Endothelial cell of umbilical vein (primary cell): ENCODE data around the gene BPIFB3. TPM values are rescaled to one million over a fixed set of nuclear protein-coding genes. Genes with fewer than 3 reads are reported as not detected.

Source experiments
- BruUV-seq: library from RNA; stranded (reverse); fragments of 400-500 nt; replicated peaks from 2 replicates; lab custom pipeline; 2021; lab: Mats Ljungman, UMichigan
- CTCF ChIA-PET: fragments of 300-600, 350-600 bp; sonication (Branson Sonifier 250); formaldehyde crosslinking; loops from one replicate; lab custom pipeline; 2021; ENCODE audit warnings: antibody characterized with exemption, inconsistent platforms; lab: Charles Lee
- POLR2A ChIA-PET: fragments of 300-600, 350-600 bp; sonication (Branson Sonifier 250); formaldehyde crosslinking; loops from one replicate; lab custom pipeline; 2021; ENCODE audit warnings: antibody characterized with exemption, inconsistent platforms; lab: Charles Lee
- DNase-seq: peaks from one replicate; pipeline ENCODE4 v3.0.0-alpha.2; 2011; ENCODE audit warnings: low read depth, low spot score
- FAIRE-seq: peaks from 2 replicates; lab custom pipeline; 2011; peaks lifted over from hg19 to GRCh38; lab: Jason Lieb, UNC
- H2AFZ ChIP-seq: 2 replicates; pipeline ENCODE4 v1.6.0; 2012; ENCODE audit warnings: low read depth, low read length, control low read depth, inconsistent platforms
- H3K27ac ChIP-seq: 2 replicates; pipeline ENCODE4 v1.5.1; 2011; ENCODE audit warnings: low read depth, mild to moderate bottlenecking, control low read depth, low read length, moderate library complexity; ENCODE audit not compliant: insufficient read depth
- H3K27me3 ChIP-seq, 2 experiments: 2 replicates each; pipeline versions ENCODE4 v1.6.0 to v1.6.1; 2011; ENCODE audit warnings: low read length in 2 of 2, mixed read lengths in 1 of 2; ENCODE audit not compliant: control insufficient read depth in 2 of 2, insufficient read depth in 2 of 2
- H3K36me3 ChIP-seq, 2 experiments: 2 replicates in 1 of 2; 3 replicates in 1 of 2; pipeline ENCODE4 v1.5.1; 2011; ENCODE audit warnings: low read length in 2 of 2, mild to moderate bottlenecking in 1 of 2, moderate library complexity in 1 of 2; ENCODE audit not compliant: control insufficient read depth in 2 of 2, insufficient read depth in 2 of 2; ENCODE audit errors: extremely low read depth in 1 of 2
- H3K4me1 ChIP-seq: 3 replicates; pipeline ENCODE4 v1.5.1; 2011; ENCODE audit warnings: mild to moderate bottlenecking, low read length; ENCODE audit not compliant: control insufficient read depth, insufficient read depth; ENCODE audit errors: extremely low read depth
- H3K4me2 ChIP-seq: 2 replicates; pipeline ENCODE4 v1.6.1; 2011; ENCODE audit warnings: low read length, control low read depth, mixed read lengths; ENCODE audit not compliant: insufficient read depth
- H3K4me3 ChIP-seq, 3 experiments: fragments of 200-600 bp in 1 of 3; sonication (generic), shearing (Covaris generic) in 1 of 3; replicated peaks in 1 of 3; 2 replicates each; pipeline ENCODE4 v1.5.1; 2011 to 2016; ENCODE audit warnings: control low read depth in 3 of 3, low read length in 3 of 3, mild to moderate bottlenecking in 2 of 3, inconsistent platforms in 1 of 3, low read depth in 1 of 3, moderate library complexity in 1 of 3; ENCODE audit not compliant: insufficient read depth in 1 of 3
- H3K79me2 ChIP-seq: 2 replicates; pipeline ENCODE4 v1.6.0; 2012; ENCODE audit warnings: low read length, inconsistent platforms; ENCODE audit not compliant: control insufficient read depth, insufficient read depth
- H3K9ac ChIP-seq: replicated peaks from 2 replicates; pipeline ENCODE3; 2011; ENCODE audit warnings: low read length, control low read depth; ENCODE audit not compliant: insufficient read depth; ENCODE audit errors: extremely low read depth
- H3K9me1 ChIP-seq: replicated peaks from 3 replicates; pipeline ENCODE4 v1.6.0; 2011; ENCODE audit warnings: mild to moderate bottlenecking, low read length; ENCODE audit not compliant: control insufficient read depth, insufficient read depth; ENCODE audit errors: extremely low read depth
- H3K9me3 ChIP-seq: replicated peaks from 2 replicates; pipeline ENCODE4 v1.5.1; 2012; ENCODE audit warnings: low read length, inconsistent platforms; ENCODE audit not compliant: control insufficient read depth, insufficient read depth
- H4K20me1 ChIP-seq: replicated peaks from 2 replicates; pipeline ENCODE3; 2011; ENCODE audit warnings: mild to moderate bottlenecking, low read length; ENCODE audit not compliant: control insufficient read depth, insufficient read depth; ENCODE audit errors: extremely low read depth
- CTCF ChIP-seq, 2 donors: IDR thresholded peaks; 1 replicate in 1 of 2; 2 replicates in 1 of 2; pipeline ENCODE4 v1.5.1; 2011; ENCODE audit warnings: low read length in 2 of 2, mild to moderate bottlenecking in 2 of 2, moderate library complexity in 2 of 2, control low read depth in 1 of 2, inconsistent platforms in 1 of 2, low read depth in 1 of 2; ENCODE audit not compliant: insufficient read depth in 1 of 2; ENCODE audit errors: extremely low read depth in 1 of 2
- EZH2 ChIP-seq: IDR thresholded peaks from 2 replicates; pipeline ENCODE4 v1.6.1; 2012; ENCODE audit warnings: borderline replicate concordance, low read depth, mild to moderate bottlenecking, moderate library complexity, low read length, inconsistent platforms; ENCODE audit not compliant: severe bottlenecking
- FOS ChIP-seq: IDR thresholded peaks from 2 replicates; pipeline ENCODE4 v1.6.1; 2011; ENCODE audit warnings: mild to moderate bottlenecking, low read length, moderate library complexity, borderline replicate concordance; ENCODE audit not compliant: insufficient read depth
- GATA2 ChIP-seq: IDR thresholded peaks from 2 replicates; pipeline ENCODE4 v1.7.0; 2011; ENCODE audit warnings: low read depth, mild to moderate bottlenecking, moderate library complexity, mixed read lengths, low read length; ENCODE audit not compliant: insufficient read length, insufficient read depth
- JUN ChIP-seq: IDR thresholded peaks from 2 replicates; pipeline ENCODE4 v1.6.1; 2011; ENCODE audit warnings: borderline replicate concordance, low read depth; ENCODE audit not compliant: insufficient read length, insufficient read depth
- MAX ChIP-seq: IDR thresholded peaks from 2 replicates; pipeline ENCODE4 v1.6.1; 2011; ENCODE audit not compliant: insufficient read depth, insufficient read length
- MYC ChIP-seq: IDR thresholded peaks from one replicate; pipeline ENCODE4 v1.6.1; 2011; ENCODE audit warnings: mild to moderate bottlenecking, low read depth, low read length
- POLR2A ChIP-seq: IDR thresholded peaks from 2 replicates; pipeline ENCODE4 v1.6.1; 2012; ENCODE audit warnings: low read depth, mild to moderate bottlenecking, control low read depth, low read length
- POLR2AphosphoS5 ChIP-seq: IDR thresholded peaks from 2 replicates; pipeline ENCODE4 v1.6.1; 2012; ENCODE audit warnings: low read depth, mild to moderate bottlenecking, control low read depth, low read length, moderate library complexity; ENCODE audit not compliant: insufficient read depth
- dilution Hi-C: fragments of 300-500 bp; cut with MboI; formaldehyde crosslinking; loops from one replicate; pipeline ENCODE4 v1.15.0; 2019; ENCODE audit warnings: low sequenced_read_pairs; ENCODE audit not compliant: extremely low pct_ligation_motif_present
- intact Hi-C: fragments of 100-400 bp; cut with micrococcal nuclease; formaldehyde crosslinking; loops from one replicate; pipeline ENCODE4 v1.10.0; 2022
- polyA plus RNA-seq, 4 experiments: library from polyadenylated mRNA; depleted of rRNA in 3 of 4; stranded (reverse) in 3 of 4; unstranded in 1 of 4; fragments of >200 nt; gene quantifications; 2 replicates each; pipeline versions ENCODE4 v1.2.1 to v1.2.3, GENCODE V29; 2011 to 2012; ENCODE audit warnings: missing spikeins in 1 of 4
- total RNA-seq: library from RNA; stranded (reverse); gene quantifications from 2 replicates; pipeline ENCODE4 v1.2.3, GENCODE V29; 2021

Gene BPIFB3
- total and polyA plus RNA-seq, 2 donors (not counting 3 experiments of a cell fraction or from before 2014, with no cell fraction given): not detected

- no peak overlapping the region for H3K4me3 ChIP-seq
- H3K27ac ChIP-seq: no peak overlapping the region
- no peaks in the 10 kb centered on the region for H3K27me3 ChIP-seq
- no peaks in the 10 kb centered on the region for H3K4me1 ChIP-seq
- no peak for DNase-seq
- no peaks in the 10 kb centered on the region for H3K9me3 ChIP-seq
- TF ChIP-seq MAX (no peak), MYC (no peak), GATA2 (no peak), CTCF (IDR thresholded peaks at IDR 0.05; ENCODE audit: extremely low read depth in 1 of 2, insufficient read depth in 1 of 2, low read depth in 1 of 2, low read length in 2 of 2) (no peak), POLR2AphosphoS5 (no peak), EZH2 (no peak), POLR2A (no peak), FOS (no peak), JUN (no peak)
- FAIRE-seq: no peak
- POLR2A ChIA-PET: no interaction called here
- no peaks in the 10 kb centered on the region for H3K79me2 ChIP-seq
- no peak overlapping the region for H3K4me2 ChIP-seq
- BruUV-seq: no TSS peak
- no peak overlapping the region for H3K9ac ChIP-seq
- H2AFZ ChIP-seq: no peak overlapping the region
- CTCF ChIA-PET: interaction anchor here (1.4 kb wide), 1 partner anchor 12 kb away, joined by 4 read pairs; no protein-coding TSS in a partner anchor
- no peaks in the 10 kb centered on the region for H4K20me1 ChIP-seq
- intact Hi-C loops: no loop called here
- dilution Hi-C loops: no loop called here
- H3K36me3 ChIP-seq: no peaks in the 10 kb centered on the region
- no peaks in the 10 kb centered on the region for H3K9me1 ChIP-seq
These were observed 37.1 kb upstream of the BPIFB3 start for GRCh38 chr20:33016581-33017109.
